K562 (cell line): Measurements from ENCODE around the gene SPATA2.

Experiments
- BRCA1 ChIP-seq, 2 experiments: fragments of 450-650 bp in 1 of 2; sonication (generic) in 1 of 2; formaldehyde crosslinking in 1 of 2; IDR thresholded peaks; 2 replicates each; pipeline versions ENCODE4 v1.5.0 to v1.6.1; 2017 to 2020; ENCODE audit warnings: mild to moderate bottlenecking in 1 of 2, missing genetic modification reagents in 1 of 2
- EHMT2 ChIP-seq: fragments of 450-650 bp; IDR thresholded peaks from 2 replicates; pipeline ENCODE4 v1.6.1; 2018; ENCODE audit warnings: antibody characterized with exemption
- FOS ChIP-seq: IDR thresholded peaks from 3 replicates; pipeline ENCODE4 v1.6.1; 2011; ENCODE audit not compliant: insufficient read length; ENCODE audit errors: extremely low read depth
- JUN ChIP-seq, 2 experiments: sonication (generic) in 1 of 2; formaldehyde crosslinking in 1 of 2; IDR thresholded peaks; 2 replicates each; pipeline versions ENCODE4 v1.6.1 to v1.8.0; 2012 to 2022; ENCODE audit warnings: borderline replicate concordance in 2 of 2, mild to moderate bottlenecking in 2 of 2, improper control_type of control experiment in 1 of 2, low read depth in 1 of 2, low read length in 1 of 2, missing genetic modification reagents in 1 of 2
- NR2C1 ChIP-seq, 2 experiments: fragments of 450-650 bp; IDR thresholded peaks; 2 replicates each; pipeline ENCODE4 v1.6.1; 2017; ENCODE audit warnings: mild to moderate bottlenecking in 2 of 2, antibody characterized with exemption in 1 of 2, inconsistent platforms in 1 of 2, missing compliant biosample characterization in 1 of 2, missing genetic modification characterization in 1 of 2
- POLR2G ChIP-seq: fragments of 200-400 bp; formaldehyde crosslinking; IDR thresholded peaks from 2 replicates; pipeline ENCODE4 v1.6.1; 2017; ENCODE audit warnings: low read depth, mild to moderate bottlenecking, antibody characterized with exemption, low read length, moderate library complexity
- RCOR1 ChIP-seq, 2 experiments: IDR thresholded peaks; 2 replicates each; pipeline ENCODE4 v1.6.1; 2012; ENCODE audit warnings: low read depth in 2 of 2, low read length in 2 of 2, borderline replicate concordance in 1 of 2, improper control_type of control experiment in 1 of 2
- SMAD3 ChIP-seq: fragments of 450-650 bp; formaldehyde crosslinking; conservative IDR thresholded peaks from 2 replicates; pipeline ENCODE4 v1.4.0; 2020; ENCODE audit warnings: mild to moderate bottlenecking
- SP1 ChIP-seq: sonication (generic); formaldehyde crosslinking; IDR thresholded peaks from 2 replicates; pipeline ENCODE4 v1.8.1; 2022; ENCODE audit warnings: mild to moderate bottlenecking, missing genetic modification reagents
- YY1 ChIP-seq, 3 experiments: IDR thresholded peaks; 2 replicates each; pipeline ENCODE4 v1.6.1; 2011; ENCODE audit warnings: low read length in 2 of 3, mild to moderate bottlenecking in 2 of 3, moderate library complexity in 2 of 3, borderline replicate concordance in 1 of 3, control low read depth in 1 of 3, low read depth in 1 of 3; ENCODE audit not compliant: insufficient read depth in 3 of 3, insufficient replicate concordance in 2 of 3, control insufficient read depth in 1 of 3, insufficient read length in 1 of 3; ENCODE audit errors: extremely low read depth in 1 of 3
- ZBTB8A ChIP-seq: fragments of 450-650 bp; IDR thresholded peaks from 2 replicates; pipeline ENCODE4 v1.6.1; 2018; ENCODE audit warnings: mild to moderate bottlenecking, moderate library complexity; ENCODE audit not compliant: partially characterized antibody
- ZNF324 ChIP-seq: fragments of 250-450 bp; sonication (Bioruptor Pico); IDR thresholded peaks from 2 replicates; pipeline ENCODE4 v1.4.0; 2020; ENCODE audit warnings: mild to moderate bottlenecking
- TF ChIP-seq, protein P1 (sequence below), 3 experiments: IDR thresholded peaks in 2 of 3; conservative IDR thresholded peaks in 1 of 3; 2 replicates each; pipeline ENCODE4 v1.5.1; 2011 to 2012; ENCODE audit warnings: low read length in 3 of 3, mild to moderate bottlenecking in 3 of 3, control low read depth in 2 of 3, improper control_type of control experiment in 1 of 3, inconsistent platforms in 1 of 3, low read depth in 1 of 3, mixed read lengths in 1 of 3, moderate library complexity in 1 of 3; ENCODE audit not compliant: insufficient read depth in 2 of 3

DNA sequence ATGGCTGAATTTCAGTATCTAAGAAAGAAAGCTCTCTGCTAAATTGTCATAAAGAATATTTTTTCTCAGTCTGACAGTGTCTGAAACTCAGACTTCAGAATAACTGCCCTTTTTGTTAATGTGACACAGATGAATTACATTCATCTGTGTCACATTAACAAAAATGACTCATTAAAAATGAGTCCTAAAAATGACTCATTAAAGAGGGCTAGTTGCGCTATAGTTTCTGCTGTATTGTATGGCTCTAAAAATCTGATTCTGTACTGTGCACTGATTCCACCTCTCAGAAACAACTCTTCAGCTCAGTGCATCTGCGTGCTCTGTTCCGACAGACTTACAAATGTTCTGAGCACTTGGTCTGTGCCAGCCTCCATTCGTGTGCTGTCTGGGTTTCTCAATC is 35.8 kb upstream of the SPATA2 start:
- TF ChIP-seq, protein P1, sequence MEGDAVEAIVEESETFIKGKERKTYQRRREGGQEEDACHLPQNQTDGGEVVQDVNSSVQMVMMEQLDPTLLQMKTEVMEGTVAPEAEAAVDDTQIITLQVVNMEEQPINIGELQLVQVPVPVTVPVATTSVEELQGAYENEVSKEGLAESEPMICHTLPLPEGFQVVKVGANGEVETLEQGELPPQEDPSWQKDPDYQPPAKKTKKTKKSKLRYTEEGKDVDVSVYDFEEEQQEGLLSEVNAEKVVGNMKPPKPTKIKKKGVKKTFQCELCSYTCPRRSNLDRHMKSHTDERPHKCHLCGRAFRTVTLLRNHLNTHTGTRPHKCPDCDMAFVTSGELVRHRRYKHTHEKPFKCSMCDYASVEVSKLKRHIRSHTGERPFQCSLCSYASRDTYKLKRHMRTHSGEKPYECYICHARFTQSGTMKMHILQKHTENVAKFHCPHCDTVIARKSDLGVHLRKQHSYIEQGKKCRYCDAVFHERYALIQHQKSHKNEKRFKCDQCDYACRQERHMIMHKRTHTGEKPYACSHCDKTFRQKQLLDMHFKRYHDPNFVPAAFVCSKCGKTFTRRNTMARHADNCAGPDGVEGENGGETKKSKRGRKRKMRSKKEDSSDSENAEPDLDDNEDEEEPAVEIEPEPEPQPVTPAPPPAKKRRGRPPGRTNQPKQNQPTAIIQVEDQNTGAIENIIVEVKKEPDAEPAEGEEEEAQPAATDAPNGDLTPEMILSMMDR (IDR thresholded peaks at IDR 0.05 in 2 of 3, conservative IDR thresholded peaks at IDR 0.05 in 1 of 3; ENCODE audit: insufficient read depth in 2 of 3, low read depth in 1 of 3, low read length in 3 of 3): no peak
- TF ChIP-seq EHMT2 (no peak), BRCA1 (IDR thresholded peaks at IDR 0.05) (no peak), BRCA1 (CRISPR knock-in tag; IDR thresholded peaks at IDR 0.05) (no peak), YY1 (IDR thresholded peaks at IDR 0.05; ENCODE audit: borderline replicate concordance in 1 of 3, control insufficient read depth in 1 of 3, extremely low read depth in 1 of 3, insufficient read depth in 3 of 3, insufficient read length in 1 of 3, insufficient replicate concordance in 2 of 3, low read depth in 1 of 3, low read length in 2 of 3) (no peak), RCOR1 (IDR thresholded peaks at IDR 0.05; ENCODE audit: borderline replicate concordance in 1 of 2, low read depth in 2 of 2, low read length in 2 of 2) (no peak), FOS (no peak), SMAD3 (no peak), ZBTB8A (no peak), ZNF324 (CRISPR knock-in tag) (no peak), JUN (IDR thresholded peaks at IDR 0.05; ENCODE audit: borderline replicate concordance, low read depth, low read length) (no peak), JUN (CRISPR knock-in tag; IDR thresholded peaks at IDR 0.05; ENCODE audit: borderline replicate concordance) (no peak), POLR2G (no peak), NR2C1 (IDR thresholded peaks at IDR 0.05) (no peak), NR2C1 (tag; IDR thresholded peaks at IDR 0.05) (no peak), SP1 (no peak)
